ENCODE measurements around the gene RSPO1. TPM values are rescaled to one million over a fixed set of nuclear protein-coding genes. Genes with fewer than 3 reads are reported as not detected.

Gene RSPO1
- total RNA-seq, 8 experiments from 2014 or later = 0.14 to 1.2 (median 0.31) TPM; not detected in 1

GRCh38 chr1:37652976-37653375, 18.3 kb upstream of the RSPO1 start:
- H3K27ac ChIP-seq = no peak overlapping the region
- no peaks in the 10 kb centered on the region for H3K4me1 ChIP-seq (replicated peaks in 1 of 2)
- no peak for ATAC-seq (replicated peaks in 6 of 8)
- H3K4me3 ChIP-seq = no peak overlapping the region
- 43 to 83% (median 52%) methylated on average over 1 to 2 of the region's 2 CpGs; no CpG with 5 or more reads in 7 of the 10 experiments for WGBS, 10 experiments
- in situ Hi-C loops (cut with MboI; ENCODE audit: low pct_unique_long_range_greater_than_20kb in 2 of 9, low sequenced_read_pairs in 9 of 9, unreplicated experiment in 9 of 9) = no loop called here

GRCh38 chr1:37651803-37652202, 17.1 kb upstream of the RSPO1 start:
- WGBS, 10 experiments = 0 to 80% (median 69%) methylated on average over 1 to 10 of the region's 10 CpGs; no CpG with 5 or more reads in 4 of the 10 experiments
- no peaks in the 10 kb centered on the region for H3K4me1 ChIP-seq (replicated peaks in 1 of 2)
- no peak overlapping the region for H3K4me3 ChIP-seq
- in situ Hi-C loops (cut with MboI; ENCODE audit: low pct_unique_long_range_greater_than_20kb in 2 of 9, low sequenced_read_pairs in 9 of 9, unreplicated experiment in 9 of 9) = no loop called here
- ATAC-seq (replicated peaks in 6 of 8) = no peak
- H3K27ac ChIP-seq = no peak overlapping the region

- Histone ChIP-seq H3K4me1 (replicated peaks in 1 of 2) (no peaks in the 10 kb centered on the region), H3K4me3 (no peak overlapping the region), H3K27ac (no peak overlapping the region)
- WGBS, 10 experiments = 48 to 100% methylated on average over 1 to 5 of the region's 5 CpGs; no CpG with 5 or more reads in 8 of the 10 experiments
- in situ Hi-C loops (cut with MboI; ENCODE audit: low pct_unique_long_range_greater_than_20kb in 2 of 9, low sequenced_read_pairs in 9 of 9, unreplicated experiment in 9 of 9) = no loop called here
- ATAC-seq (replicated peaks in 6 of 8) = no peak
Measured at GRCh38 chr1:37650721-37651120, 16.0 kb upstream of the RSPO1 start.

- H3K4me1 ChIP-seq (replicated peaks in 1 of 2) = no peaks in the 10 kb centered on the region
- no peak overlapping the region for H3K4me3 ChIP-seq
- H3K27ac ChIP-seq = no peak overlapping the region
- WGBS, 10 experiments = 25 to 57% (median 46%) methylated on average over 2 to 4 of the region's 5 CpGs; no CpG with 5 or more reads in 6 of the 10 experiments
- in situ Hi-C loops (cut with MboI; ENCODE audit: low pct_unique_long_range_greater_than_20kb in 2 of 9, low sequenced_read_pairs in 9 of 9, unreplicated experiment in 9 of 9) = no loop called here
- ATAC-seq (replicated peaks in 6 of 8) = no peak
Measured at GRCh38 chr1:37650173-37650572, 15.5 kb upstream of the RSPO1 start.

GRCh38 chr1:37647281-37647680, 12.6 kb upstream of the RSPO1 start:
- in situ Hi-C loops (cut with MboI; ENCODE audit: low pct_unique_long_range_greater_than_20kb in 2 of 9, low sequenced_read_pairs in 9 of 9, unreplicated experiment in 9 of 9) = no loop called here
- Histone ChIP-seq H3K27ac (no peak overlapping the region), H3K4me3 (no peak overlapping the region), H3K4me1 (replicated peaks in 1 of 2) (no peaks in the 10 kb centered on the region)
- no peak for ATAC-seq (replicated peaks in 6 of 8)
- 30 to 100% (median 78%) methylated on average over 1 to 7 of the region's 7 CpGs for WGBS, 10 experiments

DNA sequence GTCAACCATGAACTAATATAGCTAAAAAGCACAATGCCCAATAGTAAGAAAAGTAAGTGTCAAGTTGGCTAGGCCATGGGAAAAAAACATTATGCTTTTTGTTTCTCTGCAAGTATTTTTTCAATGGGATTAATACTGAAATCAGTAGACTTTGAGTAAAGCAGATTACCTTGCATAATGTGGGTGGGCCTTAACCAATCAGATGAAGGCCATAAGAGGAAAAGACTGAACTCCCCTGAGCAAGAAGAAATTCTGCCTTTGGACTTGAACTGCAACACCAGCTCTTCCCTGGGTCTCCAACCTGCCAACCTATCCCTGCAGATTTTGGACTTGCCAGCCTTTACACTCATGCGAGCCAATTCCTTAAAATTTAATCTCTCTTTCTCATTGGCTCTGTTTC, 6.4 kb upstream of the RSPO1 start:
- H3K27ac ChIP-seq = no peak overlapping the region
- no peak for ATAC-seq (replicated peaks in 6 of 8)
- no peaks in the 10 kb centered on the region for H3K4me1 ChIP-seq (replicated peaks in 1 of 2)
- in situ Hi-C loops (cut with MboI; ENCODE audit: low pct_unique_long_range_greater_than_20kb in 2 of 9, low sequenced_read_pairs in 9 of 9, unreplicated experiment in 9 of 9) = no loop called here
- H3K4me3 ChIP-seq = no peak overlapping the region
- 20 to 100% (median 88%) methylated on average over 1 of the region's 1 CpG; no CpG with 5 or more reads in 2 of the 10 experiments for WGBS, 10 experiments

DNA sequence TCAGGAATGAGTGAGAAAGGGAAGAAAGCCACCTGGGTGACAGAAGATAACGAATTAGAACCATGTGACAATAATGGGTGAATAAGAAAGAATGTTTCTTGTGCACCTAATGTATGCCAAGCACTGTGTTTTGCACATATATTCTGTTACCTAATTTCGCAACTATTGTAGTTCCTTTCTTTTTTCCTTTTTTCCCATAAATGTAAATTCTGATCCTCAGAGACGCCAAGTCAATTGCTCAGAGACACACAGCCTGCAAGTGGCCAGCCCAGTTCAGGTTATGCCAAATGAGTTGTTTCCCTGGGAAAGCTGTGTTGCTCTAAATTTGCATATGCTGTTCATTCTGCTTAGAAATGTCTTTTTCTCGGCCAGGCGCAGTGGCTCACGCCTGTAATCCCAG, 1.7 kb upstream of the RSPO1 start:
- Histone ChIP-seq H3K27ac (no peak overlapping the region), H3K4me3 (no peak overlapping the region), H3K4me1 (replicated peaks in 1 of 2) (peaks cover 0 to 12% of the 10 kb centered on the region in 2 donors)
- 18 to 62% (median 41%) methylated on average over 2 to 6 of the region's 6 CpGs; no CpG with 5 or more reads in 3 of the 10 experiments for WGBS, 10 experiments
- in situ Hi-C loops (cut with MboI; ENCODE audit: low pct_unique_long_range_greater_than_20kb in 2 of 9, low sequenced_read_pairs in 9 of 9, unreplicated experiment in 9 of 9) = no loop called here
- no peak for ATAC-seq (replicated peaks in 6 of 8)

- WGBS, 10 experiments = 0 to 100% (median 10%) methylated on average over 1 to 11 of the region's 26 CpGs; no CpG with 5 or more reads in 2 of the 10 experiments
- H3K4me1 ChIP-seq (replicated peaks in 1 of 2) = peaks cover 0 to 12% of the 10 kb centered on the region in 2 donors
- no peak overlapping the region for H3K27ac ChIP-seq
- ATAC-seq (replicated peaks in 6 of 8) = no peak
- in situ Hi-C loops (cut with MboI; ENCODE audit: low pct_unique_long_range_greater_than_20kb in 2 of 9, low sequenced_read_pairs in 9 of 9, unreplicated experiment in 9 of 9) = no loop called here
- peak overlapping the region; percentile 1 to 27 (median 16) for H3K4me3 ChIP-seq
Measured at GRCh38 chr1:37634992-37635902, 555 bp upstream of the RSPO1 start.

DNA sequence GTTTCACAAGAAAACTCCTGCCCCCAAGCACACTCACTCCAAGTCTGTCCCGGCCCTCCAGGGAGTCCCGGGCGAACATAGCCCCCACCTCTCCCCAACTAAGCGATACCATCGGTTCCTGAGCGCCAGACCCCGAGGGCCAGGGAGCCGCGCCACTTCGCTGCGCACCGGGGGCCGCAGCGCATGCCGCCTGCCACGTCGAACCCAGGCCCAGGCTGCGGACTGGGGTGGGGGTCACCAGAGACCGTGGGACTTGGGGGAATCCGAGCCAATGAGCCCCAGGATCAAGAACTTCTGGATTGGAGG, 801 bp downstream of the RSPO1 start:
- no peak overlapping the region for H3K4me3 ChIP-seq
- no peak overlapping the region for H3K27ac ChIP-seq
- ATAC-seq (replicated peaks in 6 of 8) = no peak
- in situ Hi-C loops (cut with MboI; ENCODE audit: low pct_unique_long_range_greater_than_20kb in 2 of 9, low sequenced_read_pairs in 9 of 9, unreplicated experiment in 9 of 9) = no loop called here
- 6 to 10% methylated on average over 2 to 5 of the region's 20 CpGs; no CpG with 5 or more reads in 8 of the 10 experiments for WGBS, 10 experiments
- peaks cover 0 to 12% of the 10 kb centered on the region in 2 donors for H3K4me1 ChIP-seq (replicated peaks in 1 of 2)

DNA sequence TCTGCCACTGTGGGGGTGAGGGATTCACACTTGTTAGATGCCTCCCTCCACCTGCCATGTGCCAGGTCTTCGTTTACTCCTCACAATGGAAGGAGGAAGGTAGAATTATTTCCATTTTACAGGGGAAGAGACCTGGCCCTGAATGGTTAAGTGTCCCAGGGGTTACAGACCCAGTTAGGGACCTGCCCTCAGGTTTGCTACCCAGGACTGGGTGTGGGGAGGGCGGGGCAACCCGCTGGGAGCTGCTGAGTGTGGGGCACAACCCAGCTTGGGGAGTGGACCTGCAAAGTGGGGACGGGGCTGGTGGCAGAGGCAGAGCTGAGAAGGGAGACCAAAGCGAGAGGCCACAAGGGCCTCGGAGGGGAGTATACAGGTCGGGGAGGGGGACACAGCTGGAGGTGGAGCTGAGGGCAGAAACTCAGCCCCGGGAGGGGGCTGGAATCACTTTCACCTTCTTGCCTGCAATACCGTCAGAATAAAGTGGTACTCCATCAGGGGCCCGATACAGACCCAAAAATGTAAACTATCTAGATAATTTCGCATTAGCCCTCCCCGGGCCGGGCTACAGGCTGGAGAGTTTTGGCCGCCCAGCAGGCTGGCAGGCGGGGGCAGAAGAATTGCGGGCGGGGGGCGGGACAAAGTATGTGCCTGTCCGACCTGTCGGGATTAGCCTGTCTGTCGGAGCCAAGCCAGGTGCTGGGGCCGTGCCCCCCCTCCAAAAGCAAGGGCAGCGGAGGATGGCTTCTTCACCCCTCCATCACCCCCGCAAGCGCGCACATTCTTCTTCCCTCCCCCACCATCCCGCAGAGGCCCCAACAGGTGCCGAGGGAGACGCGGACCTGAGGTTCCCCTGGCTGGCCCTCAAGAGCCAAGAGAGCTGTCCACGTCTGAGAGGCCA, 1.4 kb downstream of the RSPO1 start:
- Histone ChIP-seq H3K4me3 (no peak overlapping the region), H3K4me1 (replicated peaks in 1 of 2) (peaks cover 0 to 12% of the 10 kb centered on the region in 2 donors), H3K27ac (no peak overlapping the region)
- in situ Hi-C loops (cut with MboI; ENCODE audit: low pct_unique_long_range_greater_than_20kb in 2 of 9, low sequenced_read_pairs in 9 of 9, unreplicated experiment in 9 of 9) = no loop called here
- ATAC-seq (replicated peaks in 6 of 8) = no peak
- WGBS, 10 experiments = 0 to 8% (median 7%) methylated on average over 2 to 6 of the region's 31 CpGs; no CpG with 5 or more reads in 6 of the 10 experiments

GRCh38 chr1:37631036-37631435, 3.7 kb downstream of the RSPO1 start:
- 67% methylated on average over 1 of the region's 5 CpGs; no CpG with 5 or more reads in 9 of the 10 experiments for WGBS, 10 experiments
- Histone ChIP-seq H3K4me1 (replicated peaks in 1 of 2) (peaks cover 0 to 12% of the 10 kb centered on the region in 2 donors), H3K27ac (no peak overlapping the region), H3K4me3 (no peak overlapping the region)
- no peak for ATAC-seq (replicated peaks in 6 of 8)
- in situ Hi-C loops (cut with MboI; ENCODE audit: low pct_unique_long_range_greater_than_20kb in 2 of 9, low sequenced_read_pairs in 9 of 9, unreplicated experiment in 9 of 9) = no loop called here

GRCh38 chr1:37630426-37631028, 4.2 kb downstream of the RSPO1 start:
- in situ Hi-C loops (cut with MboI; ENCODE audit: low pct_unique_long_range_greater_than_20kb in 2 of 9, low sequenced_read_pairs in 9 of 9, unreplicated experiment in 9 of 9) = no loop called here
- peaks cover 0 to 12% of the 10 kb centered on the region in 2 donors for H3K4me1 ChIP-seq (replicated peaks in 1 of 2)
- no peak overlapping the region for H3K27ac ChIP-seq
- no peak for ATAC-seq (replicated peaks in 6 of 8)
- 0 to 73% (median 25%) methylated on average over 1 to 8 of the region's 15 CpGs; no CpG with 5 or more reads in 4 of the 10 experiments for WGBS, 10 experiments
- no peak overlapping the region for H3K4me3 ChIP-seq
